Caki2 (cell line): ENCODE results near the gene CCL28. TPM values are rescaled to one million over a fixed set of nuclear protein-coding genes. Genes with fewer than 3 reads are reported as not detected.
"Not testable (repeated sequence)": the region's sequence is repeated elsewhere in the genome, so short reads cannot be mapped to it uniquely, and the experiment has no call there.

Experiments used
- DNase-seq: peaks from one replicate; pipeline ENCODE4 v3.0.0-alpha.2; 2015; ENCODE audit warnings: low read depth
- in situ Hi-C: cut with HindIII; loops from 2 replicates; pipeline ENCODE4 v1.10.0; 2016; ENCODE audit warnings: low sequenced_read_pairs, low pct_unique_long_range_greater_than_20kb, mixed read lengths
- total RNA-seq: library from RNA; depleted of rRNA; stranded (reverse); fragments of >200 nt; shearing (Covaris generic); gene quantifications from 2 replicates; pipeline ENCODE4 v1.2.3, GENCODE V29; 2014; ENCODE audit warnings: low replicate concordance

The CCL28 gene
- total RNA-seq, 1 experiment from 2014 or later = 8.2 TPM

DNA sequence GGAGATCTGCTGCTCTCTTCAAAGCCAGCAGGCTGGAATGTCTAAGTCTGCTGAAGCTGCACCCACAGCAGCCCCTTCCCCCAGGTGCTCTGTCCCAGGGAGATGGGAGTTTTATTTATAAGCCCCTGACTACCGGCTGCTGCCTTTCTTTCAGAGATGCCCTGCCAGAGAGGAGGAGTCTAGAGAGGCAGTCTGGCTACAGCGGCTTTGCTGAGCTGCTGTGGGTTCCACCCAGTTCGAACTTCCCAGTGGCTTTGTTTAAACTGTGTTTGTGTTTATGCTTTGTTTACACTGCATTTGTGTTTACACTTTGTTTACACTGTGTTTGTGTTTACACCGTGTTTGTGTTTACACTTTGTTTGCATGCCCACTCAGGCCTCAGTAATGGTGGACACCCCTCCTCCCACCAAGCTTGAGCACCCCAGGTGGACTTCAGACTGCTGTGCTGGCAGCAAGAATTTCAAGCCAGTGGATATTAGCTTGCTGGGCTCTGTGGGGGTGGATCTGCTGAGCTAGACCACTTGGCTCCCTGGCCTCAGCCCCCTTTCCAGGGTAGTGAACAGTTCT is 45.4 kb downstream of the CCL28 start:
- DNase-seq, in situ Hi-C loops: not testable (repeated sequence)

DNA sequence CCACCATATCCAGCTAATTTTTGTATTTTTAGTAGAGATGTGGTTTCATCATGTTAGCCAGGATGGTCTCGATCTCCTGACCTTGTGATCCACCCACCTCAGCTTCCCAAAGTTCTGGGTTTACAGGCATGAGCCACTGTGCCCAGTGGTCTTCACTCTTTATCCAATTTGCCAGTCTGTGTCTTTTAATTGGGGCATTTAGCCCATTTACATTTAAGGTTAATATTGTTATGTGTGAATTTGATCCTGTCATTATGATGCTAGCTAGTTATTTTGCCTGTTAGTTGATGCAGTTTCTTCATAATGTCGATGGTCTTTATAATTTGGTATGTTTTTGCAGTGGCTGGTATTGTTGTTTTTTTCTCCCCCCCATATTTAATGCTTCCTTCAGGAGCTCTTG is 47.0 kb downstream of the CCL28 start:
- in situ Hi-C loops, DNase-seq: not testable (repeated sequence)

DNA sequence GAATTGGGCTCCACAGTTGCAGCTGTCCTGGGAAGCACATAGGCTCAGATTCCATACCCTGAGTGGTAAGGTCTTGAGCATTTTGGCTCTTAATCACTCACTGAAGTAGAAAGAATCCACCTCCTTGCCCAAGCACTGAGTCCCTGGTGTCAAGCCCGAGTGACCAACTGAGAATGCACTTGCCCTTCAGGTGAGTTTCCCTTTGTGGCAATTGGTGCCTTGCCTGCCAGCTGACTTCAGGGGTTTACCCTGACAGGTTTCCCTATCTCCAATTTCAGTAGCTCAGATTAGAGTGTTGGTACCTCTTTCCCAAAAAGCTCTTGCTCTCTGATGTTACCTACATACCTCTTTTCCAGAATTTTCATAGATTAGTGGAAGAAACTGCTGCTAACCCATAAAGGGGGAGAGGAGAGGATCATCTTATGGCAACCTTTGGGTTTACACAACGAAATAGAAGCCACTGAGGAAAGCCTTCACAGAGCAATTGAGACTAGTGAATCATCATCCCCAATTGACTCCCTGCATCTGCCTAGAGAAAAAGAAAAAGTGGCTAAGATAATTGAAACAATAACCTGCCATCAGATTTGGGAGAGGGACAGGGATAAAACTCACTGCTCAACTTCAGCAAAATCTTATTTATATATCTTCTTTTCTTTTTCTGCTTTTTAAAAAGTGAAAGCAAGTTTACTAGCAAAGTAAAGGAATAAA is 48.6 kb downstream of the CCL28 start:
- in situ Hi-C loops = no loop called here

GRCh38 chr5:43362725-43363435 is 49.3 kb downstream of the CCL28 start:
- in situ Hi-C loops = no loop called here
- no peak for DNase-seq

More for the DNA sequence above, 48.6 kb downstream of the CCL28 start:
- DNase-seq = no peak

- in situ Hi-C loops = no loop called here
Measured at GRCh38 chr5:43358726-43359125, 53.5 kb downstream of the CCL28 start.

GRCh38 chr5:43358301-43358700 is 53.9 kb downstream of the CCL28 start:
- DNase-seq = no peak
- in situ Hi-C loops = no loop called here

More at GRCh38 chr5:43358726-43359125, 53.5 kb downstream of the CCL28 start:
- no peak for DNase-seq

- in situ Hi-C loops = no loop called here
- DNase-seq = no peak
Measured at GRCh38 chr5:43357878-43358281, 54.3 kb downstream of the CCL28 start.

DNA sequence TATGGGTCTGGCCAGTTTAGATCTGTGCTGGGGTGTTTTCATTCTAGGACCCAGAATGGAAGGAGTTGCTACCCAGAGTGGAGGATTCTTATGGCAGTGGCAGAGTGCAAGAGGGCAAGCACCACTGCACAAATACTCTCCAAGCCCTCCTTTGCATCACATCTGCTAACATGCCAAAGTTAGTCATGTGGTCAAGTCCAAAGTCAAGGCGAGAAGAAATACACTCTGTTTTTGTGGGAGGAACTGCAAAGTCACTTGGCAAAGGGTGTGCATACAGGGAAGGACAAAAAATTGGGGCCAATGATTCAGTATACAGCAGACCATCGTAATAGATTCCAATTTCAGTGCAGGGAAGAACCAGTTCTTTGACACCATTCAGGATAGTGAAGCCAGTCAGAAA is 55.1 kb downstream of the CCL28 start:
- in situ Hi-C loops = no loop called here
- no peak for DNase-seq

DNA sequence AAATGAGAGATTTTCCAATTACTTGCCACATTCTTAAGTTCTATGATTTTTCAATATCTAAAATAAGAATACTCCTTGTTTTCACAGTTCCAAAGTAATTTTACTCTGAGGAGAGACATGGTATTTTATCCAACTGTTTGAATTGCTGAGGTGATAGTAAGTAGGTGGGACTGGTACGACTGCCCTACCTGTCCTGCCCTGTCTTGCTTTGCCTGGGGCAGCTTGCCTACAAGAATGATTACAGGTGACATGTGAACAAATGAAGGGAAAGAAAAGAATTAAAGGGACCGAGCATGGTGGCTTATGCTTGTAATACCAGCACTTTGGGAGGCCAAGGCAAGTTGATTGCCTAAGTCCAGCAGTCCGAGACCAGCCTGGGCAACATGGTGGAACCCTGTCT is 57.4 kb downstream of the CCL28 start:
- in situ Hi-C loops = no loop called here
- DNase-seq = no peak

DNA sequence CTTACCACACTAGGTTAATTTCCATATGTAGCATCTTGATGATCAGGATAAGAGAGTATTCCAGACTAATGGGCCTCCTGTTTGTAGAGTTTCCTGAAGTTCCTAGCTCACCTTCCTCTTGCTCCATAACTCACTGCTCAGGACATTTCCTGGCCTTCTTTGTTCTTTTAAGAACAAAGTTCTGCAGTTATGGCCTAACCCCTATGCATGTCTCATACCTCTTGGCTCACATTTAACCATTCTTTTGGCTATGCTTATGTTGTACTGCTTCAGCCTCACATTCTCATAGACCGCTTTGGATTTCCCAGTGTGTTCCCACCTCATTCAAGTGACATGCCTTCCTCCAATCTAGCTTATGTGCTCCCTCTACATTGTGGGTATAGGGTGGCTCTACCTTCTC is 58.5 kb downstream of the CCL28 start:
- no peak for DNase-seq
- in situ Hi-C loops = no loop called here

GRCh38 chr5:43352915-43353314 is 59.3 kb downstream of the CCL28 start:
- in situ Hi-C loops = no loop called here
- no peak for DNase-seq

DNA sequence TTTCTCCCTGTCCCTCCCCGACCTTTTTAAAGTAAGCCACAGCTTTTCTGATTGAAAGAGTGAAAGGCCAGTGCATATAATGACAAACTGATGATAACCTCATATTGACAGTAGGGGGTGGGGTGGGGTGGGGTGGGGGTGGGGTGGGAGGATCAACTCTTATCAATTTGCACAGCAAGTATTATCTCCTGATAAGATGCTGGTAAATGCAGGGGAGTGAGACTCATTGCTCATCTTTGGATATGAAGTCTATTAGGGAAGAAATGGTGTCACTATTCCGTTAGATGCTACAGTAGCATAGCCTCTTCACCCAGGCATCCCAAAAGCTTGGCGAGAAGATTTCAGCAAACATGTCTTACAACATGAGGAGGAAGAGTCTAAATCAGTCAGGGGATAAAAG is 60.1 kb downstream of the CCL28 start:
- in situ Hi-C loops = no loop called here

GRCh38 chr5:43348861-43349363 is 63.3 kb downstream of the CCL28 start:
- no peak for DNase-seq
- in situ Hi-C loops = no loop called here

More for the DNA sequence above, 60.1 kb downstream of the CCL28 start:
- DNase-seq = no peak

DNA sequence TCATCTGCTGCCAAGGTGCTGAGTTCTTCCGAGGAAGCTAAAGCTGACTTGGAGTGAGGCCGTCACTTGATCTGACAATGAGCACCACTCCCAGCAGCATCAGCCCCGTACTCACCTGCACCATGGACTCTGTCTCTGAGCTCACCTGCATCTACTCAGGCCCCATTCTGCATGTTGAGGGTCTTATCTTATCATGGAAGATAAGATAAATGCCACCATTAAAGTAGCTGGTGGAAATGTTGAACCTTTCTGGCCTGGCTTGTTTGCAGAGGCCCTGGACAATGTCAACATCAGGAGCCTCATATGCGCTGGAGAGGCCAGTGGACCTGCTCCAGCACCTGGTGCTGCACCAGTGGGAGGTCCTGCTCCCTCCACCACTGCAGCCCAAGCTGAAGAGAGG is 64.0 kb downstream of the CCL28 start:
- DNase-seq = no peak
- in situ Hi-C loops = no loop called here

DNA sequence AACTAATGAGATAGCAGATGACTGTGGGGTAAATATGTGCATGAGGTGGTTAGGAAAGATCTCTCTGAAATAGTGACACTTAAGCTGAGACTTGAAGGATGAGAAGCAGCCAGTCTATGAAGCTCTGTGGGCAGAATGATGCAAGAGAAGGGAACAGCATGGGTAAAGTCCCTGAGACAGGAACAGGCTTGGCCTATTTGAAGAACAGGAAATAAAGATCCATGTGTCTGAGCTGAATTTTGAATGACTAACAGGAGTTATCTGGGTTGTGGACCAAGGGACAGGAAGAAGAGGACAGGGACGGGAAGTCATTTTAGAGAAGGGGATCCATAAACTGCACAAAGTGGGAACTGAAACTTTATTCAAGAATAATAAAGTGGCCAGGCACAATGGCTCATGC is 73.3 kb downstream of the CCL28 start:
- DNase-seq = no peak
- in situ Hi-C loops = no loop called here

GRCh38 chr5:43336159-43336558 is 76.0 kb downstream of the CCL28 start:
- DNase-seq = peak; percentile 76
- in situ Hi-C loops = no loop called here

DNA sequence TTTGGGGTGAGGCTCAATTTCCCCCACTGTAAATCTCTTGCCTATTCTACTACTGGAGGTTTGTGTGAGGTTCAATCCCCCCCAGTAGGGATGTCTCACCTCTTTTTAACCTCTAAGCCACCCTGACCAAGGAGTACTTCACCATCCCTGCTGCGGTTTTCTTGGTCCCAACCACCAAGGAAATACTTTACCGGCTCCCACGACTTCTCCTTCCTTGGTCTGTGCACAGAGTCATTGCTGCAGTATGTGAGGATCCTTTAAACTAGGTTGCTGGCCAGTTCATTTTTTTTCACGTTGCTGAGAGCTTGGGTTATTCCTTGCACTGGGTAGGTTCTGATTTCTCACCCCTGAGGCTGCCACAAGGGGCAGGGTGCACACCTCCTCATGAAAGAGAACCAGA is 76.5 kb downstream of the CCL28 start:
- in situ Hi-C loops = no loop called here
- no peak for DNase-seq

- no peak for DNase-seq
- in situ Hi-C loops = no loop called here
Measured at GRCh38 chr5:43332401-43332800, 79.8 kb downstream of the CCL28 start.
